ENCODE data around the gene ABCA4.

ABCA4 gene

DNA sequence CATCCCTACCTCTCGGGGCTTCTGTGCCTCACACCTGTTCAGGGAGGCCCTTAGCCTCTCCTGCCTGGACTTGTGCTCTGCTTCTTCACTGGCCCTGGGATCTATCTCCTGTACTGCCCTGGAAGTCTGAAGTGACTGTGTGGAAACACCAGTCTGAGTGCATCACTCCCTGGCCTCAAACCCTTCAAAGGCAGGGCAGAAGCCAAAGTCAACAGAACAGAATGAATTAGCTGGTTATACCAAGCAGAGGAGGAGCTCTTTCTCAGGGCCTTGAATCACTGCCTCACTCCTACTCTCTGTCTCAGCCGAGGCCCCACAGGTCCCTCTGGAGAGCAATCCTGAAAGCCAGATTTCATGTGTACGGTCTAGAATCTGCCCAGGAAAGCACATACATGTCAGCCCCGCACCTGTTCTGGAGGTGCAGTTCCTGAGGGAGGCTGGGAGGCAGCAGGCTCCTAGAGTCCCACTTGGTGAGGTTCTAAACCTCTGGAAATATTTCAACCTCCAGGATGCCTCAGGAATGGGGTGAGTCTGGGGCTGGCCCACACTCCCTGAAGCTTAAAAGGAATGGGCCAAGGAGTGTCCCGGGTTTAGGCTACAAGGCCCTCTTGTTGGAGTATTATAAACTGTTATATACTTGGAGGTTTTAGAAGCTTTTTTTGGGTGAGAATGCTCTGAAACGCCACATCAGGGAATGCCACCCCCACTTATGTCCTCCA, 98.3 kb downstream of the ABCA4 start (continued):
- TF ChIP-seq ZNF211 (tag by site-specific recombination; IDR thresholded peaks at IDR 0.05; ENCODE audit: low read depth), result no peak
- TF ChIP-seq, protein P1, sequence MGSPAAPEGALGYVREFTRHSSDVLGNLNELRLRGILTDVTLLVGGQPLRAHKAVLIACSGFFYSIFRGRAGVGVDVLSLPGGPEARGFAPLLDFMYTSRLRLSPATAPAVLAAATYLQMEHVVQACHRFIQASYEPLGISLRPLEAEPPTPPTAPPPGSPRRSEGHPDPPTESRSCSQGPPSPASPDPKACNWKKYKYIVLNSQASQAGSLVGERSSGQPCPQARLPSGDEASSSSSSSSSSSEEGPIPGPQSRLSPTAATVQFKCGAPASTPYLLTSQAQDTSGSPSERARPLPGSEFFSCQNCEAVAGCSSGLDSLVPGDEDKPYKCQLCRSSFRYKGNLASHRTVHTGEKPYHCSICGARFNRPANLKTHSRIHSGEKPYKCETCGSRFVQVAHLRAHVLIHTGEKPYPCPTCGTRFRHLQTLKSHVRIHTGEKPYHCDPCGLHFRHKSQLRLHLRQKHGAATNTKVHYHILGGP (tag by site-specific recombination; IDR thresholded peaks at IDR 0.05), result no peak

DNA sequence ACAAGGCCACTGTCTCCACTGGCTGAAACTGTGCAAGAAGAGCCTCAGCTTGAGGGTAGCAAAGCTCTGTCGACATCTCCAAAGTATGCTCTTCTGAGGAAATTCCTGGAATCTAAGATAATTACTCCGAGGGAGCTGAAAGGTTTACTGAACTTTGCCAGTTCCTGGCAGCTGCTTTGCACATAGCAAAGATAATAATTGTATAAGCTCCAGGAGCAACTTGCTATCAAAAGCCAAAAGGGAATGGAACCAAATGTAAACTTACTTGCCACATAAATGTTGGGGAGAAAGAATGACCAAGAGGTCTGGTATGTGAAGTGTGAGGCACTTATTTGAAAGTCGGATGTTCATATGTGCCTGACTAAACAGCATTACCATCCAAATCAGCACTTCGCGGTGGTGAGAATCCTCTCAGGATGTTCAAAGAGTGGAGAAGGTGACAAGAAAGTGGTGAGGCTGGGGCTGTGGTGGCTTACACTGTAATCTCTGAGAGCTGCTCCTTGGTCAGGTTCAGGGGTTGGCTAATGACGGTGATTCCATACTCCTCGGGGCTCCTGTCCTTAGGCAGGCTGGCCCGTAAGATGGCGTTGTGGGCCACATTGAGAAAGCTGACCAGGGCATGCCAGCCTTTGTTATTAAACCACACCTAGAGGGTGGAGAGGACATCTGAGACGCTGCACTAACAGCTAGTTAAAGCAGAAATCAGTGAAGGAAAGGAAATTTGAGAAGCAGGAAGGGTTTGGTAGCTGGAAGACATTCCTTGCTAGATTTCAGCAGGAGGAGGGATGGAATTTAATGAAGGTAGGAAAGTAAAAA, 100.0 kb downstream of the ABCA4 start:
- ChIA-PET CTCF (interaction anchor here (0.5 to 13.6 kb wide), 4 partner anchors 9 to 312 kb away, joined by 4 to 285 read pairs (median 104); no protein-coding TSS in a partner anchor), POLR2A (no interaction called here)
- Histone ChIP-seq H3K4me1 (ENCODE audit: control insufficient read depth, insufficient read depth, low read length) (no peaks in the 10 kb centered on the region), H3K27ac (ENCODE audit: extremely low read depth, low read depth, low read length) (no peak overlapping the region), H3K4me3 (ENCODE audit: low read depth, low read length) (no peak overlapping the region), H3K9me3 (ENCODE audit: control insufficient read depth, insufficient read depth, low read depth, low read length) (no peaks in the 10 kb centered on the region), H3K36me3 (ENCODE audit: control insufficient read depth in 2 of 2, insufficient read depth in 1 of 2, low read length in 2 of 2) (no peaks in the 10 kb centered on the region)
- TF ChIP-seq ZNF76 (tag by site-specific recombination; IDR thresholded peaks at IDR 0.05; ENCODE audit: borderline replicate concordance, low read depth), result no peak
- TF ChIP-seq ZNF335 (tag by site-specific recombination; conservative IDR thresholded peaks at IDR 0.05), result peak; percentile 58
- 0 out of 2 replicates have a peak, but pooled peaks have one; percentile 6 for TF ChIP-seq PRDM1 (tag by site-specific recombination; IDR thresholded peaks at IDR 0.05)
- TF ChIP-seq ZNF214 (tag by site-specific recombination; IDR thresholded peaks at IDR 0.05; ENCODE audit: borderline replicate concordance), result no peak
- TF ChIP-seq ZFP69B (tag by site-specific recombination; IDR thresholded peaks at IDR 0.05), result no peak
- TF ChIP-seq KLF1 (tag by site-specific recombination; IDR thresholded peaks at IDR 0.05), result peak; percentile 53
- TF ChIP-seq, protein P2, sequence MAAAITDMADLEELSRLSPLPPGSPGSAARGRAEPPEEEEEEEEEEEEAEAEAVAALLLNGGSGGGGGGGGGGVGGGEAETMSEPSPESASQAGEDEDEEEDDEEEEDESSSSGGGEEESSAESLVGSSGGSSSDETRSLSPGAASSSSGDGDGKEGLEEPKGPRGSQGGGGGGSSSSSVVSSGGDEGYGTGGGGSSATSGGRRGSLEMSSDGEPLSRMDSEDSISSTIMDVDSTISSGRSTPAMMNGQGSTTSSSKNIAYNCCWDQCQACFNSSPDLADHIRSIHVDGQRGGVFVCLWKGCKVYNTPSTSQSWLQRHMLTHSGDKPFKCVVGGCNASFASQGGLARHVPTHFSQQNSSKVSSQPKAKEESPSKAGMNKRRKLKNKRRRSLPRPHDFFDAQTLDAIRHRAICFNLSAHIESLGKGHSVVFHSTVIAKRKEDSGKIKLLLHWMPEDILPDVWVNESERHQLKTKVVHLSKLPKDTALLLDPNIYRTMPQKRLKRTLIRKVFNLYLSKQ (tag by site-specific recombination; IDR thresholded peaks at IDR 0.05; ENCODE audit: borderline replicate concordance), result no peak
- TF ChIP-seq ZNF785 (tag by site-specific recombination; IDR thresholded peaks at IDR 0.05), result no peak
- no peak for TF ChIP-seq ZNF561 (tag by site-specific recombination; IDR thresholded peaks at IDR 0.05; ENCODE audit: borderline replicate concordance)

DNA sequence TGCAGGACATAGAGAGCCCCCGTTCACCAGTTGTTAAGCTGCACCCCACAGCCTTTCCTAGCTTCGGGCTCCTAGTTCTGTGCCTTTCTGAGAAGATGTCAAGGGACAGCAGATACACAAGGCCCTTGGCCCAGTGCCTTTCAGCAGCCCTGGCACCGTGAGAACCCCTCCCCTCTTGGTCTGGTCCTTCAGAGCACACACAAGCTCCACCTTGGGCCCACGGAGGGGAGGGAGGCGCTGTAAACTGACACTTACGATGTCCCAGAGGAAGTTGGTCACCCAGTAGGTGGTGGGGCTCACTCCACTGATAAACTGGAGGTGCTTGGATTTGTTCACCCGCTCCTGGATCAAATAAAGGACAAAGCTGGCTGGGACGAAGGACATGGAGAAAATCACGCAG, 101.6 kb downstream of the ABCA4 start:
- Histone ChIP-seq H3K36me3 (ENCODE audit: control insufficient read depth in 2 of 2, insufficient read depth in 1 of 2, low read length in 2 of 2) (no peaks in the 10 kb centered on the region), H3K4me1 (ENCODE audit: control insufficient read depth, insufficient read depth, low read length) (no peaks in the 10 kb centered on the region), H3K27ac (ENCODE audit: extremely low read depth, low read depth, low read length) (no peak overlapping the region), H3K4me3 (ENCODE audit: low read depth, low read length) (no peak overlapping the region), H3K9me3 (ENCODE audit: control insufficient read depth, insufficient read depth, low read depth, low read length) (no peaks in the 10 kb centered on the region)
- ChIA-PET POLR2A (no interaction called here), CTCF (interaction anchor here (10.0 to 13.6 kb wide), 2 partner anchors 20 to 314 kb away, joined by 197 to 285 read pairs; no protein-coding TSS in a partner anchor)
- no peak for TF ChIP-seq ZNF654 (tag by site-specific recombination; IDR thresholded peaks at IDR 0.05; ENCODE audit: low read depth)
- no peak for TF ChIP-seq KLF8 (tag by site-specific recombination; IDR thresholded peaks at IDR 0.05)
- peak; percentile 70 for TF ChIP-seq ZNF335 (tag by site-specific recombination; conservative IDR thresholded peaks at IDR 0.05)
- TF ChIP-seq ZNF341 (tag by site-specific recombination; IDR thresholded peaks at IDR 0.05; ENCODE audit: low read depth), result peak; percentile 66; the same call in 1 of the 2 replicates
- TF ChIP-seq ZNF830 (tag by site-specific recombination; IDR thresholded peaks at IDR 0.05; ENCODE audit: low read depth), result no peak
- TF ChIP-seq, protein P3, sequence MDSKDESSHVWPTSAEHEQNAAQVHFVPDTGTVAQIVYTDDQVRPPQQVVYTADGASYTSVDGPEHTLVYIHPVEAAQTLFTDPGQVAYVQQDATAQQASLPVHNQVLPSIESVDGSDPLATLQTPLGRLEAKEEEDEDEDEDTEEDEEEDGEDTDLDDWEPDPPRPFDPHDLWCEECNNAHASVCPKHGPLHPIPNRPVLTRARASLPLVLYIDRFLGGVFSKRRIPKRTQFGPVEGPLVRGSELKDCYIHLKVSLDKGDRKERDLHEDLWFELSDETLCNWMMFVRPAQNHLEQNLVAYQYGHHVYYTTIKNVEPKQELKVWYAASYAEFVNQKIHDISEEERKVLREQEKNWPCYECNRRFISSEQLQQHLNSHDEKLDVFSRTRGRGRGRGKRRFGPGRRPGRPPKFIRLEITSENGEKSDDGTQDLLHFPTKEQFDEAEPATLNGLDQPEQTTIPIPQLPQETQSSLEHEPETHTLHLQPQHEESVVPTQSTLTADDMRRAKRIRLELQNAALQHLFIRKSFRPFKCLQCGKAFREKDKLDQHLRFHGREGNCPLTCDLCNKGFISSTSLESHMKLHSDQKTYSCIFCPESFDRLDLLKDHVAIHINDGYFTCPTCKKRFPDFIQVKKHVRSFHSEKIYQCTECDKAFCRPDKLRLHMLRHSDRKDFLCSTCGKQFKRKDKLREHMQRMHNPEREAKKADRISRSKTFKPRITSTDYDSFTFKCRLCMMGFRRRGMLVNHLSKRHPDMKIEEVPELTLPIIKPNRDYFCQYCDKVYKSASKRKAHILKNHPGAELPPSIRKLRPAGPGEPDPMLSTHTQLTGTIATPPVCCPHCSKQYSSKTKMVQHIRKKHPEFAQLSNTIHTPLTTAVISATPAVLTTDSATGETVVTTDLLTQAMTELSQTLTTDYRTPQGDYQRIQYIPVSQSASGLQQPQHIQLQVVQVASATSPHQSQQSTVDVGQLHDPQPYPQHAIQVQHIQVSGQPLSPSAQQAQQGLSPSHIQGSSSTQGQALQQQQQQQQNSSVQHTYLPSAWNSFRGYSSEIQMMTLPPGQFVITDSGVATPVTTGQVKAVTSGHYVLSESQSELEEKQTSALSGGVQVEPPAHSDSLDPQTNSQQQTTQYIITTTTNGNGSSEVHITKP (tag by site-specific recombination; IDR thresholded peaks at IDR 0.05), result peak; percentile 65
- no peak for TF ChIP-seq ZNF549 (tag by site-specific recombination; IDR thresholded peaks at IDR 0.05)
- no peak for TF ChIP-seq BCL11B (tag by site-specific recombination; IDR thresholded peaks at IDR 0.05; ENCODE audit: low read depth)
- TF ChIP-seq ZNF140 (tag by site-specific recombination; IDR thresholded peaks at IDR 0.05), result no peak
- TF ChIP-seq TRIM28 (IDR thresholded peaks at IDR 0.05; ENCODE audit: borderline replicate concordance, low read length), result no peak
- TF ChIP-seq, protein P4, sequence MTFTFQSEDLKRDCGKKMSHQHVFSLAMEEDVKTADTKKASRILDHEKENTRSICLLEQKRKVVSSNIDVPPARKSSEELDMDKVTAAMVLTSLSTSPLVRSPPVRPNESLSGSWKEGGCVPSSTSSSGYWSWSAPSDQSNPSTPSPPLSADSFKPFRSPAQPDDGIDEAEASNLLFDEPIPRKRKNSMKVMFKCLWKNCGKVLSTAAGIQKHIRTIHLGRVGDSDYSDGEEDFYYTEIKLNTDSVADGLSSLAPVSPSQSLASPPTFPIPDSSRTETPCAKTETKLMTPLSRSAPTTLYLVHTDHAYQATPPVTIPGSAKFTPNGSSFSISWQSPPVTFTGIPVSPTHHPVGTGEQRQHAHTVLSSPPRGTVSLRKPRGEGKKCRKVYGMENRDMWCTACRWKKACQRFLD (tag by site-specific recombination; IDR thresholded peaks at IDR 0.05), result no peak
- TF ChIP-seq ZNF114 (tag by site-specific recombination; IDR thresholded peaks at IDR 0.05), result no peak
- TF ChIP-seq ZSCAN16 (tag by site-specific recombination; IDR thresholded peaks at IDR 0.05), result peak; percentile 42; the same call in 1 of the 2 replicates
- TF ChIP-seq OSR2 (tag by site-specific recombination; IDR thresholded peaks at IDR 0.05), result no peak

Measured in HEK293 (cell line).